RWPE2 (cell line): ENCODE data around the gene UAP1.
"Not testable (repeated sequence)": the region's sequence is repeated elsewhere in the genome, so short reads cannot be mapped to it uniquely, and the experiment has no call there.

Experiments used
- ATAC-seq: fragments of 200-7000 bp; cut with Tn5 transposase; 3 replicates; pipeline ENCODE4 v1.9.1; 2021; ENCODE audit warnings: low read depth
- DNase-seq: peaks from one replicate; pipeline ENCODE4 v3.0.0-alpha.2; 2020; ENCODE audit warnings: low spot score
- H3K27ac ChIP-seq: fragments of 450-650 bp; 2 replicates; pipeline ENCODE4 v1.5.1; 2017; ENCODE audit warnings: mild to moderate bottlenecking; ENCODE audit not compliant: poor library complexity, severe bottlenecking
- H3K27me3 ChIP-seq: fragments of 250-450 bp; sonication (Bioruptor Pico); 2 replicates; pipeline ENCODE4 v1.5.1; 2021; ENCODE audit warnings: mild to moderate bottlenecking, moderate library complexity; ENCODE audit not compliant: insufficient read depth, poor library complexity, severe bottlenecking
- H3K36me3 ChIP-seq: fragments of 250-450 bp; sonication (Bioruptor Pico); 2 replicates; pipeline ENCODE4 v1.5.1; 2020; ENCODE audit warnings: low read depth, mild to moderate bottlenecking, moderate library complexity
- H3K4me1 ChIP-seq: fragments of 250-450 bp; sonication (Bioruptor Pico); 2 replicates; pipeline ENCODE4 v1.5.1; 2021; ENCODE audit warnings: mild to moderate bottlenecking, moderate library complexity; ENCODE audit not compliant: insufficient read depth, poor library complexity, severe bottlenecking
- H3K4me3 ChIP-seq: fragments of 250-450 bp; sonication (Bioruptor Pico); 2 replicates; pipeline ENCODE4 v1.5.1; 2021; ENCODE audit warnings: mild to moderate bottlenecking, moderate library complexity; ENCODE audit not compliant: severe bottlenecking
- H3K9me3 ChIP-seq: fragments of 250-450 bp; sonication (Bioruptor Pico); 2 replicates; pipeline ENCODE4 v1.5.1; 2021; ENCODE audit warnings: mild to moderate bottlenecking, moderate library complexity; ENCODE audit not compliant: severe bottlenecking
- CTCF ChIP-seq: fragments of 450-650 bp; IDR thresholded peaks from one replicate; pipeline ENCODE4 v1.5.1; 2017; ENCODE audit warnings: mild to moderate bottlenecking, moderate library complexity; ENCODE audit not compliant: poor library complexity, severe bottlenecking

The UAP1 gene

GRCh38 chr1:162566870-162567269, 5.3 kb downstream of the UAP1 start:
- Histone ChIP-seq H3K27ac (no peak overlapping the region), H3K9me3 (no peaks in the 10 kb centered on the region), H3K4me1 (peaks cover 30% of the 10 kb centered on the region), H3K36me3 (peaks cover 65% of the 10 kb centered on the region), H3K27me3 (no peaks in the 10 kb centered on the region), H3K4me3 (no peak overlapping the region)
- ATAC-seq (no peak), DNase-seq (no peak)
- no peak for TF ChIP-seq CTCF

DNA sequence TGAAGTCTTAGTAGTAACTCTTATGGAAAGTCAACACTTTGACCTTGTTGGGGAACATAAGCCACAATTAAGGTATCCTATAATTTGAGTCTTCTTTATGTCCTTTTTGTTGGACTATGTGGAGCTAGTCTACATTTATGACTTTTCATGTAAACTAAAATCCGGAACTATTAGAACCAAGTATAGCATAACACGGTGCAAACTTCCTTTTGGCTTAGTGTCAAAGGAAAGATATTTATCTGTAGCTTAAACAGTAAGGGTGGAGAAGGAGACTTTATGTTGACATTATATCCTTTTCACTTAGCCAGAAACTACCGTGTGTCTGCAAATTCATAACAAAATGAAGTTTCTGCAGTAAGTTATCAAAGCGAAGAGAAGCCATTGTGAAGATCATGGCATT, 7.3 kb downstream of the UAP1 start:
- DNase-seq (no peak), ATAC-seq (no peak)
- peaks cover 82% of the 10 kb centered on the region for H3K36me3 ChIP-seq
- H3K4me1 ChIP-seq = peaks cover 21% of the 10 kb centered on the region
- H3K4me3 ChIP-seq = no peak overlapping the region
- peak overlapping the region; percentile 14 for H3K27ac ChIP-seq
- H3K27me3 ChIP-seq = no peaks in the 10 kb centered on the region
- no peaks in the 10 kb centered on the region for H3K9me3 ChIP-seq
- TF ChIP-seq CTCF = no peak

DNA sequence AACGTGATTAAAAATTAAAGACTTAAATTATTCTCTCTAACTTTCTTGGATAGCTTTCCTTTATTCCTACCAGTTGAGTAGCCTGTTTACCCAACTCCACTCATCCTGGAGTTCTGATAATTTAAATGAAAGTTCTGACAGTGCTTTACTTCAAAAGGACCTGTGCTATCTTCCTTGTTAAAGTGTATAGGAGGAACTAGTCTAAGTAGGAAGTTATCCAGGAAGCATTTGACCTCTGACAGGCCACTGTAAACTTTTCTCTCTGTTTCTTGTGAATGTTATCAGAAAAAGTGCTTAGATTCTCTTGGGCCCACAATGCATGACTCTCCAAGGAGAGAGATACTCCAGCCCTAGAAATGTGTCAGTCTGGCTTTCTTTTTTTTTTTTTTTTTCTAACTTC, 9.2 kb downstream of the UAP1 start:
- Histone ChIP-seq H3K36me3 (peaks cover 88% of the 10 kb centered on the region), H3K4me1 (peaks cover 6% of the 10 kb centered on the region), H3K4me3 (no peak overlapping the region), H3K9me3 (no peaks in the 10 kb centered on the region), H3K27me3 (no peaks in the 10 kb centered on the region), H3K27ac (no peak overlapping the region)
- TF ChIP-seq CTCF = no peak
- DNase-seq (no peak), ATAC-seq (no peak)

DNA sequence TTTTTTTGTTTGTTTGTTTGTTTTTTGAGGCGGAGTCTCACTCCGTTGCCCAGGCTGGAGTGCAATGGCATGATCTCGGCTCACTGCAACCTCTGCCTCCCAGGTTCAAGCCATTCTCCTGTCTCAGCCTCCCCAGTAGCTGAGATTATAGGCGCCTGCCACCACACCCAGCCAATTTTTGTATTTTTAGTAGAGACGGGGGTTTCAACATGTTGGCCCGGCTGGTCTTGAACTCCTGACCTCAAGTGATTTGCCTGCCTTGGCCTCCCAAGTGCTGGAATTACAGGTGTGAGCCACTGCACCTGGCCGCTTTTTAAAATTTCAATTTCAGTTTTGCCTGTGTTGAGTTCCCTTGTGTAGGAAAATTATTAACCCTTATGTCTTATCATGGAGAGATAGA, 9.6 kb downstream of the UAP1 start:
- H3K36me3 ChIP-seq = peaks cover 88% of the 10 kb centered on the region
- DNase-seq, H3K27me3 ChIP-seq, H3K27ac ChIP-seq, H3K4me3 ChIP-seq, H3K9me3 ChIP-seq, ATAC-seq, H3K4me1 ChIP-seq: not testable (repeated sequence)

GRCh38 chr1:162571696-162572095, 10.2 kb downstream of the UAP1 start:
- Histone ChIP-seq H3K9me3 (no peaks in the 10 kb centered on the region), H3K4me3 (no peak overlapping the region), H3K27me3 (no peaks in the 10 kb centered on the region), H3K27ac (no peak overlapping the region), H3K4me1 (peaks cover 6% of the 10 kb centered on the region), H3K36me3 (peaks cover 88% of the 10 kb centered on the region)
- ATAC-seq (no peak), DNase-seq (no peak)
- no peak for TF ChIP-seq CTCF
